HG02885 (cell line): ENCODE results near the gene PLD1.
"Not testable (repeated sequence)": the region's sequence is repeated elsewhere in the genome, so short reads cannot be mapped to it uniquely, and the experiment has no call there.

Experiments
- ATAC-seq: cut with Tn5 transposase; IDR thresholded peaks from one replicate; pipeline ENCODE4 v1.9.1; 2021; ENCODE audit warnings: mild to moderate bottlenecking; ENCODE audit not compliant: unreplicated experiment, poor library complexity

Gene PLD1

GRCh38 chr3:171752329-171752728, 58.0 kb downstream of the PLD1 start:
- ATAC-seq: no peak

DNA sequence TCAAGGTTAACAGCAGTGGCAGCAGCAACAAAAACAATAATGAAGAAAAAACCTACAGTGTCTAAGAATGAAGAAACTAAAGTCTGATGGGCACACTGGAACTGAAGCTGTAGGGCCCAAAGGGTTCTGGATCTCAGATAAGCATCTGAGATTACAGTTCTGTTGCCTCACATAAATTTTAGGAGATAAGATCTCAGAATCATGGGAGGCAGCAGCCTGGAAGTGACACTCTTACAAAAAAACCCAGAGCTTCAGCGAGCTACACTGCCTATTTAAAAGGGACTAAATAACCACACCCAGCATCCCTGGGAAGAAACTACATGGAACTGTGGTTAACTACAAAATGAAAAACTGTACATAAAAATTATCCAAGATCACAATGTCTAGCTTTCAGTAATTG, 61.2 kb downstream of the PLD1 start:
- no peak for ATAC-seq

GRCh38 chr3:171748064-171748924, 62.0 kb downstream of the PLD1 start:
- ATAC-seq: no peak

DNA sequence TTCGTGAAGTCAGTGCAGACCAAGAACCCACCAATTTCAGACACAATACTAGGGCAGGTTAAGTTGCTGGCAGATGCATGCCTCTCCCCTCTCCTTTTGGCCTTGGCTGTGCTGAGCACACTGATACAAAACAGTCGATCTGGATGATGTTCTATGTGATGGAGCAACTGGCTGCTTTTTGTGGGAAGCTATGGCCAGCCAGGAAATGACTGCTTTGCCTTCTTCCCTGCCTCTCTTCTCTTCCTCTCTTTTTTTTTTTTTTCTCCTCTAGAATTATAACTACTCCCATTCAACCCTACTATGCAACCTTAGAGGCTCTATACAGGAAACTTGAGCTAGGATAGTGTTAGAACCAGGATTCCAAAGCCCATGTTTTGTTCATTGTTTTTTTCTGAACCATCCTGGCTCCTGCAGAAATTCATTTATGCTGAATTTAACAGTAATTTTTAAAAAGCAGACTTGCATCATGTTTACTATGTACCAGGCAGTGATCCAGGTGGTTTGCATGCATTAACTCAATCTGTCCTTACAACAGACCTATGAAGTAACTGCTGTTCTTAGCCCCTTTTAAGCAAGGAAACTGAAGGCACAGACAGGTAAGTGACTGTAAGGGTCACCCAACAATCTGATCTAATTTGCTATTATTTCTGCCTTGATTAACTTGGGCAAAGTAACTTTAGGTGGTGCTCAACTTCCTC, 62.9 kb downstream of the PLD1 start:
- ATAC-seq: no peak

GRCh38 chr3:171746320-171747222, 63.7 kb downstream of the PLD1 start:
- ATAC-seq: not testable (repeated sequence)

DNA sequence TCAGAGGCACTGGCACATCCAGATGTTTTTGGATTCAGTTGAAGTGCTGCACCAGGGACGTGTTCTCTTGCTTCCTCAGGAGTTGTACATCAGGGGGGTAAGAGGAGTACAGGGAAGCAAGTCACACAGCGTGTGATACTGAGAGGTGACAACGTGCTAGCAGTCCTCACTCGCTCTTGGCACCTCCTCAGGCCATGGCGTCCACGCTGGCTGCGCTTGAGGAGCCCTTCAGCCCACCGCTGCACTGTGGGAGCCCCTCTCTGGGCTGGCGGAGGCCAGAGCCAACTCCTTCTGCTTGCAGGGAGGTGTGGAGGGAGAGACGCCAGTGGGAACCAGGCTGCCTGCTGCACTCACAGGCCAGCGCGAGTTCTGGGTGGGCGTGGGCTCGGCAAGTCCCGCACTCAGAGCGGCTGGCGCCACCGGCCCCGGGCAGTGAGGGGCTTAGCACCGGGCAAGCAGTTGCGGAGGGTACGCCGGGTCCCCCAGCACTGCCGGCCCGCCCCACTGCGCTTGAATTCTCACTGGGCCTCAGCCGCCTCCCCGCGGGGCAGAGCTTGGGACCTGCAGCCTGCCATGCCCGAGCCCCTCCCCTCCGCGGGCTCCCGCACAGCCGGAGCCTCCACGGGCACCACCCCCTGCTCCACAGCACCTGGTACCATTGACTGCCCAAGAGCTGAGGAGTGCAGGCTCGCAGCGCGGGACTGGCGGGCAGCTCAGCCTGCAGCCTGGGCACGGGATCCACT, 64.5 kb downstream of the PLD1 start:
- ATAC-seq: no peak

DNA sequence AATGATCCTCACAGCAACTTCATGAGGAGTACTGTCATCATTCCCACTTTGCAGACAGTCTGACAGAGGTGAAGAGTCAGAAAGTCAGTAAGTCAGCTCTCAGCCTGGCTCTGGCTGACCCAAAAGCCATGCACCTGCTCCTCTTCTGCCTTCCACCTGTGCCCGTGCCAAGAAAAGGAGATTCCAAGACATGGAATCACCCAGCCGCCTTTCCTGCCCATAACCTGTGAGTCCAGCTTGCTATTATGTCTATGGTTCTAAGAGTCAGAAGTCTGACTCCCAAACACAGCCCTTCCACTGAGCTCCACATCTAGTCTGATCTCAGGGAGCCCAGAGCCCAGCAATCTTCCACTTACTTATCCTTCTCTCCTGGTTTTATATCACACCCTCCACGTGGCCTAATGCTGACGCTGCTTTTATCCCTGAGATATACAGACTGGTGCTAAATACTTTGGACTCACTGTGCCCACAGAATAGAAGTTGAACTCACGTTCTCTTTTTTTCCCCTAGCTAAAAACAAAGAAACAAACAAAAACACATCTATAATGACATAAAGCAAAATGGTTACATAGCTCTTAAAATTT, 66.0 kb downstream of the PLD1 start:
- no peak for ATAC-seq

DNA sequence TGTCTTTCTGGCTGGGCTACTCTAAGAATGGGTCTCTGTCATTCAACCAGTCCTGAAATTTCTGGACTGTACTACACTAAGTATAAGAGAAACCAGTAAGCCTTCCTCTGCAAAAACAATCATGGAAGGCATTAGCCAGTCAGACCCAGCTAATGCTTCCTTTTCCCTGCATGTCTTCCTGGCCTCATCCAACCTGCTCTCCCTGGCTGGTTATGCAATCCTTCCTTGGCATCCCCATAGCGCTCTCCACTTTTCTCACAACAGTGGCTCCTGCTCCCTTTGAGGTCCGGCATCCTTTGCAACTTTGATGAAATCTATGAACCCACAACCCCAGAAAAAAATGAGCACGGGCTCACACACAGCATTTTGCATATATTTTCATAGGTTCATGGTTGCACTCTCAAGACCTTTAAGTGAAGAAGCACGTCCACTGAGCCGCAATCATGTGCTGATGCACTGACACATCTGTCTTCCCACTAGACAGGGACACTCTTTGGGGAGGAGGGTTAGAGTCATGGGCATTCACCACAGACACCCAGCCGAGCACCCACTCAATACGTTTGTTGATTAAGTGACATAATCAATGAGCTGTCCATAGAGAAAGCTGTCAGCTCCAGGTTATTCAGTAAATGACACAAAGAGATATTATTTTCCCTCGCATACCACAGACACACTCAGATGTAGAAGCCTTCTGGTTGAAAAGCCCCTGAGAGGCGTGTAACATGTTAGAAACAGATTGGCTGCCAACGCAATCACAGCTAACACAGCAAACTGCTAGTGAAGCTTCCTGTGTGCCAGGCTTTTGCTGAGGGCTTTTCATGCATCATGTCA, 66.7 kb downstream of the PLD1 start:
- ATAC-seq: no peak

- no peak for ATAC-seq
Measured at GRCh38 chr3:171741377-171741776, 68.9 kb downstream of the PLD1 start.

DNA sequence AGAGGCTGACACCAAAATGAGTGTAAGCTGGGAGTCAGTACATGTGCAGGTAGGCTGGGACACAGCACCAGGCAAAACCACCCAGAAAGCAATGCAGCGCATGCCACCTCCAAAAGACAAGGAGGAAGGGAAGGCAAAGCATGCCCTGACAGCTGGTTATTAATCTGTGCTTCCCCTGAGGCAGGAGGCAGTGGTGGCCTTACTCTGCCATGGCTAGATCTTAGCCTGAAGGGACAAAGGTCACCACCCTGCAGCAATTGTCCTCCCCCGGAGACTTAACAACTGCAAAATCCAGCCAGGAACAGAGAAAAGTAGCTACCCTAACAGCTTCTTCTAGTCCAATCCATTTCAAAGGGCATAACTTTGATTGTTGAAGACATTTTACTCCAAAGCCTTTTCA, 73.7 kb downstream of the PLD1 start:
- ATAC-seq: no peak

- no peak for ATAC-seq
Measured at GRCh38 chr3:171733561-171733960, 76.7 kb downstream of the PLD1 start.

GRCh38 chr3:171732756-171733155, 77.5 kb downstream of the PLD1 start:
- ATAC-seq: no peak

DNA sequence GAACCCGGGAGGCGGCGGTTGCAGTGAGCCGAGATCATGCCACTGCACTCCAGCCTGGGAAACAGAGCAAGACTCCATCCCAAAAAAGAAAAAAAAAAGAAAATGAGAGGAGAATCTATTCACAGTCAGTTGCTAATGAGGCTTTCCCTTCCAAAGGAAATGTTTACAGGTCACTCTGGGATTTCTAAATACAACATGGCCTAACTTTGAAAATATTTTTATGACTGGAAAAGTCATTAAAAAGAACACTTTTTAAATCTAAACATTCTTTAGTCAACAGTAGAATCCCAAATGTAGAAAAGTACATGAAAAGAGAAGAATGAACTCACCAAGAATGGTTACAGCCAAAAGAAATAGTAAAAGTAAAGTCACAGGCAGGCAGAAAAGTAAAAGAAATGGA, 78.6 kb downstream of the PLD1 start:
- ATAC-seq: no peak

DNA sequence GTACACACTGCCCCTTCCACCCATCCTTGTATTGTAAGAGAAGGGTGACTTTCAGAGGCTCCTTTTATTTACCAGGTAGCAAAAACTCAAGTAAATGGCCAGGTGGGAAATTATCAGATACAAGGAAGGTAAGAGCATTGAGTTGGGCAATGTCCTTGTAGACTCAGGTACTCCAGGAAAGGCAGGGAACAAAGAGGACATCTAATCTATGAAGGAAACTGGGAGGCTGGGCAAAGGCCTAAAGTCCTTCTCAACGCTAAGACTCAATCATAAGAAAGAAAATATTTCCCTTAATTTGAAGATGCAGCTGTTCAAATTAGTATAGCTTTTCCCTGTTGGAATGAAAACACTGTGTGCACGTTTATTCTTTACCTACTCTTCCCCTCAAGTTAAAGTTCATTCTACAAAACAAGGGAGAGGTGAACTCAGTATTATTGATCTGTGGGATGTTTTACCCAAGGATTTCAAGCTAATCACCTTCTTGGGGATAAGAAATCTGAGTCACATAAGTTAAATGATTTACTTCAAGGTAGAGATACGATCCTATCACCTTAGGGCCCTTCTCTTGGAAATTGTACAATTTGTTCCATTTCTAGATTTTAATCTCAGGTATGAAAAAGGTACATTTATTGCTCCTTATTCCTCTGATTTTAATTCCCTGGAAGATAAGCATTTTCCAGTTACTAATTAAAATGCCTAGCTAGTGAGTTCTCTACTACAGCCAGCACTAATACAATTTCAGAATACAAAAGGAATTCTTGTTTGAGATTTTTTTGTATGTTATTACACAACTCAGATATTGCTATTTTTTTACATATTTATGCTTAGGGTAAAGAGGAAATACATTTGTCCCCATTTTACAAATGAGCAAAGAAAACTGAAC, 80.6 kb downstream of the PLD1 start:
- ATAC-seq: no peak

GRCh38 chr3:171727288-171727687, 83.0 kb downstream of the PLD1 start:
- no peak for ATAC-seq

GRCh38 chr3:171718493-171719185, 91.6 kb downstream of the PLD1 start:
- no peak for ATAC-seq

DNA sequence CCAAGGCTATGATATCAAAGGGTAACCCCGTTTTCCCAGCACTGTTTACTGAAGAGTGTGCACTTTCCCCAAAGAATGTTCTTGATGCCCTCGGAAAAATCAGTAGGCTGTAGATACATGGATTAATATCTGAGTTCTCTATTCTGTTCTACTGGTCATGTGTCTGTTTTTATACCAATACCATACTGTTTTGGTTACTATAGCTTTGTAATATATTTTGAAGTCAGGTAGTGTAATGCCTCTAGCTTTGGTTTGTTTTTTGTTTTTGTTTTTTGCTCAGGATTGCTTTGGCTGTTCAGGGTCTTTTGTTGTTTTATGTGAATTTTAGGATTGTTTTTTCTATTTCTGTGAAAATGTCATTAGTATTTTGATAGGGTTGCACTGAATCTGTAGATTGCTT, 95.1 kb downstream of the PLD1 start:
- ATAC-seq: no peak
